Activated CD4-positive, alpha-beta T cell treated with anti-CD3 and anti-CD28 coated beads, Interleukin-2, amount 10 ng/mL, durations not matched to agents 7 days and 5 days (primary cell): Measurements from ENCODE around the gene LRRC37A2. TPM values are rescaled to one million over a fixed set of nuclear protein-coding genes. Genes with fewer than 3 reads are reported as not detected.

ENCODE experiments used
- total RNA-seq, 2 experiments: library from RNA; stranded (reverse); gene quantifications; one replicate each; pipeline ENCODE4 v1.2.3, GENCODE V29; 2021

The LRRC37A2 gene
- total RNA-seq, 2 experiments from 2014 or later = 10.4 to 11.1 TPM

Other genes with a start within 250 kb of the LRRC37A2 start
- 1 to 10 TPM; 1.5 to 2.1 TPM for gene LRRC37A, start 217.3 kb upstream of the LRRC37A2 start, total RNA-seq
- 10 to 100 TPM; 33.8 to 34.7 TPM for gene ARL17B, start 150.7 kb upstream of the LRRC37A2 start, total RNA-seq
- 10 to 100 TPM; 27.5 to 28.5 TPM for gene ARL17A, start 67.2 kb downstream of the LRRC37A2 start, total RNA-seq
- 10 to 100 TPM; 49.4 to 50.9 TPM for gene NSF, start 78.2 kb downstream of the LRRC37A2 start, total RNA-seq